Erythroblast (primary cell): Measurements from ENCODE around the gene ZNF587.
"Not testable (repeated sequence)": the region's sequence is repeated elsewhere in the genome, so short reads cannot be mapped to it uniquely, and the experiment has no call there.

ENCODE experiments used
- GATA1 ChIP-seq: IDR thresholded peaks from 2 replicates; pipeline ENCODE4 v1.6.1; 2011; ENCODE audit warnings: low read depth, mild to moderate bottlenecking, control low read depth, low read length, moderate library complexity
- POLR2A ChIP-seq: IDR thresholded peaks from 2 replicates; pipeline ENCODE4 v1.6.1; 2011; ENCODE audit warnings: mild to moderate bottlenecking, low read length

DNA sequence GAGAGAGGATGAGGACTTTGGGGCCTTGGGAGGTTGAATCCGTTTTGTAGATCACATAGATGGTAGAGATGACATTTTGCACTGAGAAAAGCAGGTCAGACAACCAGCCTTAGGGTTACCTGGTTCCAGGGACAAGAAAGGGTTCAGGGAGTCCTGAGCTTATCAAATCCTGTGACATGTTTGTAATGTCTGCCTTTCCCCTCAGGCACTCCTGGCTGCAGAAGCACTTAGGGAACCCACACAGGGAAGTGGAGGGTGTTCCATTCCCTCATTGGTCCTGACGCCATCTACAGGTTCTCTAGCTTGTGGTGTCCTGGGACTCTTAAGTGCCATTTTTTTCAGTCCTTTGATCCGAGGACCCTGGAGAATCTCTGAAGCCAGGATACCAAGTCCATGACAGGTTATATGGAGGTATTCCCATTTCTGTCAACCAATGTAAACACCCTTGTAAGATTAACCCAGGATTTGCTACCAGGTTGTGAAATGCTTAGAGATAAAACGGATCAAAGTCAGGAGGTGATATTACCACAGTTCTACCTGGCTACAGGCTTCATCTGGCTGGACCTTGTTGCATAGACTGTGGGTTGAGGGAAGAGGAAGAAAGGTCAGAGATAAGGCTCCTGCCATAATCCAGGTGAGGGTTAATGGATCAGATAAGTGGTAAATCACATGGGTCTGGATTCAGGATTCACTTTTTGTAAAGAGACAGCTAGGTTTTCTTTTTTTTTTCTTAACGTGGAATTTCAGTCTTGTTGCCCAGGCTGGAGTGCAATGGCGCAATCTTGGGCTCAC lies 2.3 kb downstream of the ZNF587 start:
- not testable (repeated sequence) for TF ChIP-seq POLR2A, GATA1
